B cell (primary cell): ENCODE results near the gene MUTYH. TPM values are rescaled to one million over a fixed set of nuclear protein-coding genes. Genes with fewer than 3 reads are reported as not detected.

ENCODE experiments used
- ATAC-seq: fragments of 200-7000 bp; cut with Tn5 transposase; one replicate; pipeline ENCODE4 v1.10.0; 2021; ENCODE audit warnings: low read depth, mild to moderate bottlenecking, moderate number of reproducible peaks, moderate library complexity
- CTCF ChIA-PET: fragments of 350-600 bp; sonication (Branson Sonifier 250); formaldehyde crosslinking; loops from one replicate; lab custom pipeline; 2021; ENCODE audit warnings: antibody characterized with exemption, inconsistent platforms; lab: Charles Lee
- POLR2A ChIA-PET: fragments of 350-600 bp; sonication (Branson Sonifier 250); formaldehyde crosslinking; loops from one replicate; lab custom pipeline; 2021; ENCODE audit warnings: antibody characterized with exemption; lab: Charles Lee
- DNase-seq: peaks from one replicate; pipeline ENCODE4 v3.0.0; 2013
- H2AFZ ChIP-seq: 2 replicates; pipeline ENCODE4 v1.6.1; 2012; ENCODE audit warnings: mild to moderate bottlenecking, low read depth, low read length; ENCODE audit not compliant: insufficient read depth, poor library complexity, severe bottlenecking
- H3K27ac ChIP-seq, 2 donors: 1 replicate in 1 of 2; 2 replicates in 1 of 2; pipeline ENCODE4 v1.5.1; 2012 to 2013; ENCODE audit warnings: low read length in 2 of 2, mild to moderate bottlenecking in 2 of 2, moderate library complexity in 1 of 2
- H3K27me3 ChIP-seq, 4 experiments: fragments of 200-600 bp in 1 of 4; sonication (generic) in 1 of 4; replicated peaks in 1 of 4; 1 replicate in 2 of 4; 2 replicates in 2 of 4; pipeline versions ENCODE4 v1.6.1 to v1.7.0; 2013 to 2016; ENCODE audit warnings: low read length in 3 of 4, mild to moderate bottlenecking in 2 of 4, mixed read lengths in 1 of 4, moderate library complexity in 1 of 4; ENCODE audit not compliant: insufficient read depth in 4 of 4, control insufficient read depth in 3 of 4; ENCODE audit errors: control extremely low read depth in 1 of 4
- H3K36me3 ChIP-seq, 2 experiments: replicated peaks in 1 of 2; 1 replicate in 1 of 2; 2 replicates in 1 of 2; pipeline versions ENCODE4 v1.6.1 to v1.7.1; 2013; ENCODE audit warnings: low read length in 1 of 2; ENCODE audit not compliant: insufficient read depth in 2 of 2, control insufficient read depth in 1 of 2; ENCODE audit errors: control extremely low read depth in 1 of 2, extremely low read depth in 1 of 2
- H3K4me1 ChIP-seq, 2 donors: fragments of 200-600 bp in 1 of 2; sonication (generic) in 1 of 2; 1 replicate in 1 of 2; 2 replicates in 1 of 2; pipeline versions ENCODE4 v1.5.1 to v1.6.1; 2013 to 2017; ENCODE audit warnings: low read length in 2 of 2; ENCODE audit not compliant: control insufficient read depth in 2 of 2, insufficient read depth in 2 of 2
- H3K4me2 ChIP-seq: replicated peaks from 2 replicates; pipeline ENCODE3; 2012; ENCODE audit warnings: mild to moderate bottlenecking, low read depth, low read length; ENCODE audit not compliant: poor library complexity, severe bottlenecking
- H3K4me3 ChIP-seq, 5 experiments: fragments of 200-600 bp in 1 of 5; sonication (generic) in 1 of 5; 1 replicate in 3 of 5; 2 replicates in 2 of 5; pipeline versions ENCODE4 v1.5.1 to v1.7.0; 2011 to 2016; ENCODE audit warnings: low read length in 4 of 5, mild to moderate bottlenecking in 4 of 5, low read depth in 2 of 5, control low read depth in 1 of 5, moderate library complexity in 1 of 5; ENCODE audit not compliant: insufficient read depth in 1 of 5; ENCODE audit errors: control extremely low read depth in 1 of 5, extremely low read depth in 1 of 5
- H3K79me2 ChIP-seq: fragments of 200-600 bp; sonication (generic); one replicate; pipeline ENCODE4 v1.6.0; 2016; ENCODE audit warnings: low read length; ENCODE audit not compliant: control insufficient read depth, insufficient read depth
- H3K9ac ChIP-seq: fragments of 200-600 bp; sonication (generic); 2 replicates; pipeline ENCODE4 v1.6.1; 2017; ENCODE audit warnings: mild to moderate bottlenecking, low read length, moderate library complexity
- H3K9me3 ChIP-seq, 3 donors: one replicate each; pipeline versions ENCODE4 v1.6.1 to v1.7.1; 2013; ENCODE audit warnings: low read length in 2 of 3; ENCODE audit not compliant: control insufficient read depth in 2 of 3, insufficient read depth in 1 of 3; ENCODE audit errors: control extremely low read depth in 1 of 3
- H4K20me1 ChIP-seq: 2 replicates; pipeline ENCODE4 v1.6.0; 2012; ENCODE audit warnings: mild to moderate bottlenecking, low read length; ENCODE audit not compliant: insufficient read depth, control insufficient read depth, poor library complexity, severe bottlenecking
- H3K27ac Mint-ChIP-seq: one replicate; pipeline ENCODE4 v1.8.0; 2021; ENCODE audit warnings: mixed read lengths
- H3K27me3 Mint-ChIP-seq: one replicate; pipeline ENCODE4 v1.8.0; 2021; ENCODE audit warnings: mixed read lengths
- H3K4me1 Mint-ChIP-seq: one replicate; pipeline ENCODE4 v1.8.0; 2021; ENCODE audit warnings: mixed read lengths
- H3K4me3 Mint-ChIP-seq: one replicate; pipeline ENCODE4 v1.8.0; 2021; ENCODE audit warnings: mixed read lengths
- H3K9me3 Mint-ChIP-seq: one replicate; pipeline ENCODE4 v1.8.0; 2022; ENCODE audit warnings: mixed read lengths; ENCODE audit not compliant: insufficient read depth
- EZH2 ChIP-seq: IDR thresholded peaks from 2 replicates; pipeline ENCODE4 v1.6.1; 2012; ENCODE audit warnings: borderline replicate concordance, low read depth, mild to moderate bottlenecking, moderate library complexity, low read length; ENCODE audit not compliant: insufficient read depth, poor library complexity, severe bottlenecking
- WGBS: methylation state at CpG from one replicate; pipeline ENCODE4 v1.1.5; 2013; ENCODE audit warnings: missing lambda C conversion rate; ENCODE audit not compliant: insufficient coverage; 5-methylcytosine and 5-hydroxymethylcytosine counted together
- intact Hi-C: fragments of 100-400 bp; cut with micrococcal nuclease; formaldehyde crosslinking; loops from one replicate; pipeline ENCODE4 v1.10.0; 2022
- polyA plus RNA-seq: library from polyadenylated mRNA; depleted of rRNA; stranded (reverse); fragments of >200 nt; gene quantifications from 2 replicates; pipeline ENCODE4 v1.2.3, GENCODE V29; 2012
- total RNA-seq, 2 donors: library from RNA; stranded (reverse); fragments of 120-200 nt in 1 of 2; gene quantifications; 1 replicate in 1 of 2; 2 replicates in 1 of 2; pipeline versions ENCODE4 v1.2.3 to v1.2.4, GENCODE V29; 2013 to 2022
- TF ChIP-seq, protein P1 (sequence below): fragments of 200-600 bp; IDR thresholded peaks from one replicate; pipeline ENCODE4 v1.8.0; 2022; ENCODE audit warnings: antibody characterized with exemption, mild to moderate bottlenecking

Gene MUTYH
- total and polyA plus RNA-seq, 2 donors (not counting 1 experiment from before 2014, with no cell fraction given), result 65.0 to 68.5 TPM

DNA sequence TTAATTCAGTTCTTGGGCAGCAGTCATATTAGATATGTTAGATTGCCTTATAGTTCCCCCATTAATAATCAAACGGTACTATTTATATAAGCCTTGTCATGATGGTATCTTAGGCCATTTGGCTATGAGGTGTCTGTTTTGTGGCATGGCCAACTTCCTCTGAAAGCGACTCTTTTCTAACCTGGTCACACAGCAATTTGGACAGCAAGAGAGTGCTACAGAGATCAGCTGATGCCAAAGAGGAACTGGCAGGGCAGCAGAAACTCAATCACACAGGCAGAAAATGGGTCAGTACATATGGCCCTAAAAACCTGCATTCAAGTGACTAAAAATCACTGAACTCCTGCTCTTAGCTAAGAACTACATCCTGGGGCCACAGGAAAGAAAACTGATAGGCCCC is 13.4 kb upstream of the MUTYH start:
- CTCF ChIA-PET, result interaction anchor here (0.6 to 12.2 kb wide), 2 partner anchors 39 to 138 kb away, joined by 3 to 478 read pairs; partner anchors contain the start of gene TESK2
- no peak for ATAC-seq
- H3K9me3 ChIP-seq, result no peaks in the 10 kb centered on the region

DNA sequence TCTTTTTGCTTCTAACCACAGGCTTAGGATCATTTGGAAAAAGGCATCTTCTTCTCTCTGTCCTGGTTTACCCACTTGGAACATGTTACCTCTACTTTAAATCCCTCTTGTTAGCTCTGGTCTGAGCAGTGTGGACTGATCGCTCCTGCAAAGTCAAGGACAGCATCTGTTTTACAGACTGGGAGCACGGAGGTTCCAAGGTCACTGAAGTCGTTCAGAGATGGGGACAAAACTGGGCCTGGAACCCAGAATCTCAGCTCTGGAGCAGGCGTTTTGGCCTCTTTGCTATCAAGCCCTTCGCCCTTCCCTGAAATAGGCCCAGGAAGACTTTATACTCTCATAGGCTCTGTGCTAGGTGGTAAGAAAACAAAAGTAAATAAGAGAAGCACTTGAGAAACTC is 11.3 kb upstream of the MUTYH start:
- no peak for TF ChIP-seq EZH2
- TF ChIP-seq, protein P1, sequence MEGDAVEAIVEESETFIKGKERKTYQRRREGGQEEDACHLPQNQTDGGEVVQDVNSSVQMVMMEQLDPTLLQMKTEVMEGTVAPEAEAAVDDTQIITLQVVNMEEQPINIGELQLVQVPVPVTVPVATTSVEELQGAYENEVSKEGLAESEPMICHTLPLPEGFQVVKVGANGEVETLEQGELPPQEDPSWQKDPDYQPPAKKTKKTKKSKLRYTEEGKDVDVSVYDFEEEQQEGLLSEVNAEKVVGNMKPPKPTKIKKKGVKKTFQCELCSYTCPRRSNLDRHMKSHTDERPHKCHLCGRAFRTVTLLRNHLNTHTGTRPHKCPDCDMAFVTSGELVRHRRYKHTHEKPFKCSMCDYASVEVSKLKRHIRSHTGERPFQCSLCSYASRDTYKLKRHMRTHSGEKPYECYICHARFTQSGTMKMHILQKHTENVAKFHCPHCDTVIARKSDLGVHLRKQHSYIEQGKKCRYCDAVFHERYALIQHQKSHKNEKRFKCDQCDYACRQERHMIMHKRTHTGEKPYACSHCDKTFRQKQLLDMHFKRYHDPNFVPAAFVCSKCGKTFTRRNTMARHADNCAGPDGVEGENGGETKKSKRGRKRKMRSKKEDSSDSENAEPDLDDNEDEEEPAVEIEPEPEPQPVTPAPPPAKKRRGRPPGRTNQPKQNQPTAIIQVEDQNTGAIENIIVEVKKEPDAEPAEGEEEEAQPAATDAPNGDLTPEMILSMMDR, result no peak

More for the DNA sequence above, 13.4 kb upstream of the MUTYH start:
- H3K4me1 Mint-ChIP-seq, result peaks cover 2% of the 10 kb centered on the region
- DNase-seq, result no peak
- peaks cover 0 to 9% of the 10 kb centered on the region in 2 experiments for H3K36me3 ChIP-seq
- POLR2A ChIA-PET, result no interaction called here
- H3K27me3 Mint-ChIP-seq, result no peaks in the 10 kb centered on the region
- no peak overlapping the region for H3K9ac ChIP-seq
- H3K27ac Mint-ChIP-seq, result no peak overlapping the region
- 75% methylated on average over 1 of the region's 2 CpGs for WGBS
- H3K9me3 Mint-ChIP-seq, result no peaks in the 10 kb centered on the region
- no peak overlapping the region for H3K4me2 ChIP-seq
- no peaks in the 10 kb centered on the region for H3K4me1 ChIP-seq
- H3K4me3 Mint-ChIP-seq, result no peak overlapping the region
- H3K27me3 ChIP-seq, result no peaks in the 10 kb centered on the region
- H3K27ac ChIP-seq, result no peak overlapping the region
- no peak overlapping the region for H2AFZ ChIP-seq
- intact Hi-C loops, result no loop called here
- no peak overlapping the region for H3K4me3 ChIP-seq
- peaks cover 9% of the 10 kb centered on the region for H3K79me2 ChIP-seq
- no peaks in the 10 kb centered on the region for H4K20me1 ChIP-seq
- TF ChIP-seq EZH2, result no peak
- TF ChIP-seq, protein P1, result no peak

More for the DNA sequence above, 11.3 kb upstream of the MUTYH start:
- H3K9me3 Mint-ChIP-seq, result no peaks in the 10 kb centered on the region
- 100% methylated on average over 3 of the region's 5 CpGs for WGBS
- Histone ChIP-seq H3K27me3 (no peaks in the 10 kb centered on the region), H3K9me3 (no peaks in the 10 kb centered on the region), H4K20me1 (no peaks in the 10 kb centered on the region), H3K9ac (no peak overlapping the region), H3K36me3 (peaks cover 0 to 12% of the 10 kb centered on the region in 2 experiments), H3K4me2 (no peak overlapping the region), H2AFZ (no peak overlapping the region), H3K4me3 (no peak overlapping the region), H3K27ac (no peak overlapping the region), H3K4me1 (no peaks in the 10 kb centered on the region), H3K79me2 (peaks cover 9% of the 10 kb centered on the region)
- peaks cover 2% of the 10 kb centered on the region for H3K4me1 Mint-ChIP-seq
- ChIA-PET CTCF (no interaction called here), POLR2A (no interaction called here)
- intact Hi-C loops, result no loop called here
- H3K27ac Mint-ChIP-seq, result no peak overlapping the region
- no peak for DNase-seq
- H3K4me3 Mint-ChIP-seq, result no peak overlapping the region
- H3K27me3 Mint-ChIP-seq, result no peaks in the 10 kb centered on the region
- no peak for ATAC-seq
